ENCODE data around the gene SP5. TPM values are rescaled to one million over a fixed set of nuclear protein-coding genes. Genes with fewer than 3 reads are reported as not detected.
"Not testable (repeated sequence)": the region's sequence is repeated elsewhere in the genome, so short reads cannot be mapped to it uniquely, and the experiment has no call there.

SP5 gene
- total RNA-seq, 1 experiment from 2014 or later = 0.47 TPM

DNA sequence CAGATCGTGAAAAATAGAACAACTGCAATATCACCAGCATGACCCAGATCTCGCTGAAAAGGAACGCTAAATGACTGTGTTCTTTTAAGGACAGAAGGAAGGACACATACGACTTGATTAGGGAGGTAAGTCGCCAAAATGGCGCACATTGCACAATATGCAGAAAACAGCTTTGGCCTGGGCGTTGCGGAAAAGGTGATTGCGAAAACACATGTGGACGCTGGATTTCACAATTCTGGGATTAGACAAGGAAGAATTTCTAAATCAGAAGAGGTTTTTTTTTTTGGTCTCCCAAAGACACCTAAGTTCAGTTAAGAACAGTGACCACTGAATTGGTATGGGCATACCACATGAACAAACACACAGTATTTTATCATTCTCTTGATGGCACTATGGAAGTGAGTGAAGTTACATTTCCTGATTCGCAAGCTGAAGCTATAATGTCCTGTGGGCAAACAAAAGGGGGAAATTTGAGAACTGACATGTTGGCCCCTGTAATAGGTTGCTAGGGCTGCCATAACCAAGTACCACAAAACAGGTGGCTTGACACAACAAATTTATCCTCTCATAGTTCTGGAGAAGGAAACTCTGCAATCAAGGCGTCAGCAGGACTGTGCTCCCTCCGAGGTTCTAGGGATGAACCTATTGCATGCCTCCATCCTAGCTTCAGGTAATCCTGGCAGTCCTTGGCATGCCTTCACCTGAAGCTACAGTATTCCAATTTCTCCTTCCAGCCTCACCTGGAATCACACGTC is 29.3 kb downstream of the SP5 start:
- Histone ChIP-seq H3K27ac (ENCODE audit: low read length) (no peak overlapping the region), H3K36me3 (ENCODE audit: low read depth, low read length) (no peaks in the 10 kb centered on the region), H3K9me3 (ENCODE audit: low read length) (no peaks in the 10 kb centered on the region), H3K27me3 (ENCODE audit: low read length) (no peaks in the 10 kb centered on the region), H2AFZ (ENCODE audit: low read length) (no peak overlapping the region), H3F3A (ENCODE audit: low read length, unreplicated experiment) (peaks cover 1% of the 10 kb centered on the region), H3K4me2 (ENCODE audit: low read length) (no peak overlapping the region), H3K9ac (ENCODE audit: low read length) (no peak overlapping the region), H4K20me1 (ENCODE audit: low read length) (no peaks in the 10 kb centered on the region), H3K4me3 (ENCODE audit: low read length) (no peak overlapping the region), H3K79me2 (ENCODE audit: low read length) (no peaks in the 10 kb centered on the region), H3K9me2 (replicated peaks; ENCODE audit: low read length) (no peaks in the 10 kb centered on the region), H3K4me1 (ENCODE audit: insufficient read depth, low read length) (peaks cover 15% of the 10 kb centered on the region)
- ChIA-PET POLR2A (ENCODE audit: unreplicated experiment) (no interaction called here), CTCF (no interaction called here)
- no peak for ATAC-seq
- no peak for DNase-seq
- TF ChIP-seq, protein P1, sequence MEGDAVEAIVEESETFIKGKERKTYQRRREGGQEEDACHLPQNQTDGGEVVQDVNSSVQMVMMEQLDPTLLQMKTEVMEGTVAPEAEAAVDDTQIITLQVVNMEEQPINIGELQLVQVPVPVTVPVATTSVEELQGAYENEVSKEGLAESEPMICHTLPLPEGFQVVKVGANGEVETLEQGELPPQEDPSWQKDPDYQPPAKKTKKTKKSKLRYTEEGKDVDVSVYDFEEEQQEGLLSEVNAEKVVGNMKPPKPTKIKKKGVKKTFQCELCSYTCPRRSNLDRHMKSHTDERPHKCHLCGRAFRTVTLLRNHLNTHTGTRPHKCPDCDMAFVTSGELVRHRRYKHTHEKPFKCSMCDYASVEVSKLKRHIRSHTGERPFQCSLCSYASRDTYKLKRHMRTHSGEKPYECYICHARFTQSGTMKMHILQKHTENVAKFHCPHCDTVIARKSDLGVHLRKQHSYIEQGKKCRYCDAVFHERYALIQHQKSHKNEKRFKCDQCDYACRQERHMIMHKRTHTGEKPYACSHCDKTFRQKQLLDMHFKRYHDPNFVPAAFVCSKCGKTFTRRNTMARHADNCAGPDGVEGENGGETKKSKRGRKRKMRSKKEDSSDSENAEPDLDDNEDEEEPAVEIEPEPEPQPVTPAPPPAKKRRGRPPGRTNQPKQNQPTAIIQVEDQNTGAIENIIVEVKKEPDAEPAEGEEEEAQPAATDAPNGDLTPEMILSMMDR (conservative IDR thresholded peaks at IDR 0.05; ENCODE audit: low read depth, low read length) = no peak
- TF ChIP-seq EZH2phosphoT487 (IDR thresholded peaks at IDR 0.05; ENCODE audit: borderline replicate concordance, low read length) (no peak), EZH2 (IDR thresholded peaks at IDR 0.05; ENCODE audit: low read length, unreplicated experiment) (no peak)
- no TSS peak for BruUV-seq (replicated peaks)
- intact Hi-C loops (cut with micrococcal nuclease) = no loop called here

- BruUV-seq (replicated peaks) = no TSS peak
- Histone ChIP-seq H3F3A (ENCODE audit: low read length, unreplicated experiment) (no peaks in the 10 kb centered on the region), H3K27ac (ENCODE audit: low read length) (no peak overlapping the region), H3K9me2 (replicated peaks; ENCODE audit: low read length) (no peaks in the 10 kb centered on the region), H3K4me2 (ENCODE audit: low read length) (no peak overlapping the region), H3K27me3 (ENCODE audit: low read length) (no peaks in the 10 kb centered on the region), H2AFZ (ENCODE audit: low read length) (no peak overlapping the region), H3K9ac (ENCODE audit: low read length) (no peak overlapping the region), H4K20me1 (ENCODE audit: low read length) (no peaks in the 10 kb centered on the region), H3K36me3 (ENCODE audit: low read depth, low read length) (no peaks in the 10 kb centered on the region), H3K79me2 (ENCODE audit: low read length) (no peaks in the 10 kb centered on the region), H3K4me1 (ENCODE audit: insufficient read depth, low read length) (peaks cover 6% of the 10 kb centered on the region), H3K9me3 (ENCODE audit: low read length) (no peaks in the 10 kb centered on the region), H3K4me3 (ENCODE audit: low read length) (no peak overlapping the region)
- intact Hi-C loops (cut with micrococcal nuclease) = no loop called here
- DNase-seq (no peak), ATAC-seq (no peak)
- CTCF ChIA-PET = no interaction called here
- TF ChIP-seq, protein P1 (conservative IDR thresholded peaks at IDR 0.05; ENCODE audit: low read depth, low read length) = no peak
- POLR2A ChIA-PET (ENCODE audit: unreplicated experiment) = no interaction called here
Observed at GRCh38 chr2:170745305-170745704, 30.2 kb downstream of the SP5 start.

DNA sequence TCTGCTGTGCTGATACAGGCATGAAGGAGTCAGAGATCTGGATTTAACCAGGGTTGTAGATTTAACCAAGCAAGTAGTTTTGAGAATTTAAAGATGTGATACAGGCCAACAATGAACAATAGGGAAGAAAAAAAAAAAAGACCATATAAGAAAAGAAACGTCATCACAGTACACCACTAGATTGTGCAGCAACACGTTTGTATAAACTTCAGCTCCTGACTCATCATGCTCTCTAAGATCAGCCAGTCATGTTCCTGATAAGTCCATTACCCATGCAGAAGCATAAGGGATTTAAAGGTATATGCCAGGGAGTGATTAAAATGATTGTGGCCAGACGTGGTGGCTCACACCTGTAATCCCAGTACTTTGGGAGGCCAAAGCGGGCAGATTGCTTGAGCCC is 32.8 kb downstream of the SP5 start:
- Histone ChIP-seq H3K27me3 (ENCODE audit: low read length) (no peaks in the 10 kb centered on the region), H4K20me1 (ENCODE audit: low read length) (no peaks in the 10 kb centered on the region), H3K9me2 (replicated peaks; ENCODE audit: low read length) (no peaks in the 10 kb centered on the region), H3F3A (ENCODE audit: low read length, unreplicated experiment) (no peaks in the 10 kb centered on the region), H3K9ac (ENCODE audit: low read length) (no peak overlapping the region), H3K36me3 (ENCODE audit: low read depth, low read length) (no peaks in the 10 kb centered on the region), H3K79me2 (ENCODE audit: low read length) (no peaks in the 10 kb centered on the region), H3K27ac (ENCODE audit: low read length) (no peak overlapping the region), H2AFZ (ENCODE audit: low read length) (peak overlapping the region; percentile 32; the same call in 1 of the 2 replicates), H3K4me2 (ENCODE audit: low read length) (peak overlapping the region; percentile 29; the same call in 1 of the 2 replicates), H3K4me3 (ENCODE audit: low read length) (no peak overlapping the region), H3K4me1 (ENCODE audit: insufficient read depth, low read length) (peaks cover 6% of the 10 kb centered on the region), H3K9me3 (ENCODE audit: low read length) (no peaks in the 10 kb centered on the region)
- no peak for TF ChIP-seq EZH2 (IDR thresholded peaks at IDR 0.05; ENCODE audit: low read length, unreplicated experiment)
- no peak for TF ChIP-seq EZH2phosphoT487 (IDR thresholded peaks at IDR 0.05; ENCODE audit: borderline replicate concordance, low read length)
- TF ChIP-seq, protein P1 (conservative IDR thresholded peaks at IDR 0.05; ENCODE audit: low read depth, low read length) = no peak
- ChIA-PET POLR2A (ENCODE audit: unreplicated experiment) (no interaction called here), CTCF (interaction anchor here (0.6 kb wide), 1 partner anchor 23 kb away, joined by 4 read pairs; no protein-coding TSS in a partner anchor)
- BruUV-seq (replicated peaks) = no TSS peak
- ATAC-seq (peak; percentile 94), DNase-seq (peak; percentile 76)
- intact Hi-C loops (cut with micrococcal nuclease) = no loop called here

GRCh38 chr2:170751555-170751954 is 36.4 kb downstream of the SP5 start:
- H2AFZ ChIP-seq (ENCODE audit: low read length); intact Hi-C loops (cut with micrococcal nuclease); H3K4me3 ChIP-seq (ENCODE audit: low read length); POLR2A ChIA-PET (ENCODE audit: unreplicated experiment); H3K4me1 ChIP-seq (ENCODE audit: insufficient read depth, low read length); H3K79me2 ChIP-seq (ENCODE audit: low read length); ATAC-seq; BruUV-seq (replicated peaks); H3K9ac ChIP-seq (ENCODE audit: low read length); H3K9me3 ChIP-seq (ENCODE audit: low read length); H3K27ac ChIP-seq (ENCODE audit: low read length); H3K36me3 ChIP-seq (ENCODE audit: low read depth, low read length); H3K4me2 ChIP-seq (ENCODE audit: low read length); H3K9me2 ChIP-seq (replicated peaks; ENCODE audit: low read length); DNase-seq; H4K20me1 ChIP-seq (ENCODE audit: low read length); H3F3A ChIP-seq (ENCODE audit: low read length, unreplicated experiment); CTCF ChIA-PET; H3K27me3 ChIP-seq (ENCODE audit: low read length): not testable (repeated sequence)
